Stimulated activated CD8-positive, alpha-beta memory T cell treated with anti-CD3 and anti-CD28 coated beads, Interleukin-2, amount 100 ng/mL, for 48 hours (primary cell): ENCODE results near the gene BUD31.
"Not testable (repeated sequence)": the region's sequence is repeated elsewhere in the genome, so short reads cannot be mapped to it uniquely, and the experiment has no call there.

Experiments
- DNase-seq, 2 donors: peaks; one replicate each; pipeline ENCODE4 v3.0.0-alpha.2; 2020; ENCODE audit warnings: low read depth in 2 of 2

The BUD31 gene

GRCh38 chr7:99408379-99409191 lies at the start of gene BUD31, which contains the start of gene PDAP1:
TSS of gene BUD31 (plus strand) at chr7:99408969. CDS start at chr7:99411093, 2,124 bp downstream.
TSS of gene PDAP1 (minus strand) at chr7:99408597. CDS start at chr7:99408548, 49 bp downstream.
- DNase-seq, result peak; percentile 78 to 83

- no peak for DNase-seq
These were observed 49.2 kb upstream of the BUD31 start for GRCh38 chr7:99359465-99360154.

- DNase-seq, result no peak
These were observed 46.0 kb upstream of the BUD31 start for GRCh38 chr7:99362801-99363200.

- no peak for DNase-seq
These were observed 45.5 kb upstream of the BUD31 start for GRCh38 chr7:99363286-99363685.

- peak in 1 of 2 donors; percentile 36 for DNase-seq
These were observed 43.2 kb upstream of the BUD31 start for GRCh38 chr7:99365318-99366141.

GRCh38 chr7:99366646-99367045 lies 42.1 kb upstream of the BUD31 start:
- no peak for DNase-seq

GRCh38 chr7:99368750-99369389 lies 39.9 kb upstream of the BUD31 start:
- DNase-seq, result no peak

- no peak for DNase-seq
These were observed 38.9 kb upstream of the BUD31 start for GRCh38 chr7:99369767-99370391.

GRCh38 chr7:99371376-99371920 lies 37.3 kb upstream of the BUD31 start:
- no peak for DNase-seq

- no peak for DNase-seq
These were observed 36.3 kb upstream of the BUD31 start for GRCh38 chr7:99372275-99373090.

- DNase-seq, result no peak
These were observed 35.4 kb upstream of the BUD31 start for GRCh38 chr7:99373091-99374066.

GRCh38 chr7:99374111-99375064 lies 34.4 kb upstream of the BUD31 start, which contains the start of gene ARPC1B:
TSS of gene ARPC1B (plus strand) at chr7:99374730. CDS start at chr7:99385715, 10,985 bp downstream.
- DNase-seq, result peak; percentile 85 to 86

GRCh38 chr7:99375070-99375807 lies 33.5 kb upstream of the BUD31 start:
- peak; percentile 54 to 58 for DNase-seq

GRCh38 chr7:99379043-99379577 lies 29.7 kb upstream of the BUD31 start:
- DNase-seq, result no peak

GRCh38 chr7:99379693-99380031 lies 29.1 kb upstream of the BUD31 start:
- not testable (repeated sequence) for DNase-seq

GRCh38 chr7:99380032-99380822 lies 28.5 kb upstream of the BUD31 start:
- peak; percentile 28 to 40 for DNase-seq
